Sigmoid colon (tissue), 7 donors: ENCODE data around the gene EGF. TPM values are rescaled to one million over a fixed set of nuclear protein-coding genes. Genes with fewer than 3 reads are reported as not detected.

Experiments used
- DNase-seq: peaks from one replicate; pipeline ENCODE4 v3.0.0-alpha.2; 2019
- H3K27ac ChIP-seq, 4 donors: fragments of 200-600 bp; sonication (generic); one replicate each; pipeline ENCODE4 v1.5.1; 2016 to 2019; ENCODE audit warnings: mild to moderate bottlenecking in 1 of 4
- H3K27me3 ChIP-seq, 3 donors: fragments of 200-600 bp; sonication (generic); one replicate each; pipeline ENCODE4 v1.5.1; 2019; ENCODE audit warnings: mild to moderate bottlenecking in 1 of 3
- H3K36me3 ChIP-seq, 4 donors: fragments of 200-600 bp; sonication (generic); one replicate each; pipeline ENCODE4 v1.5.1; 2016 to 2019
- H3K4me1 ChIP-seq, 4 donors: fragments of 200-600 bp; sonication (generic); one replicate each; pipeline ENCODE4 v1.5.1; 2017 to 2019
- H3K4me3 ChIP-seq, 4 donors: fragments of 200-600 bp; sonication (generic); one replicate each; pipeline ENCODE4 v1.5.1; 2017 to 2019; ENCODE audit warnings: mild to moderate bottlenecking in 2 of 4, moderate library complexity in 1 of 4
- H3K9me3 ChIP-seq, 4 donors: fragments of 200-600 bp in 3 of 4; sonication (generic) in 3 of 4; one replicate each; pipeline versions ENCODE4 v1.5.1 to v1.6.1; 2013 to 2019
- CTCF ChIP-seq, 4 experiments: fragments of 450-650 bp in 3 of 4; fragments of 200-600 bp in 1 of 4; IDR thresholded peaks; one replicate each; pipeline ENCODE4 v1.5.1; 2016 to 2019; ENCODE audit warnings: antibody characterized with exemption in 4 of 4, mild to moderate bottlenecking in 3 of 4, moderate library complexity in 2 of 4
- EP300 ChIP-seq, 4 donors: sonication (generic); formaldehyde crosslinking; IDR thresholded peaks; one replicate each; pipeline ENCODE4 v1.6.1; 2017; ENCODE audit warnings: antibody characterized with exemption in 4 of 4
- POLR2A ChIP-seq, 2 donors: fragments of 450-650 bp; IDR thresholded peaks; one replicate each; pipeline ENCODE4 v1.6.1; 2016; ENCODE audit warnings: antibody characterized with exemption in 2 of 2, mild to moderate bottlenecking in 2 of 2, moderate library complexity in 2 of 2
- POLR2AphosphoS5 ChIP-seq, 4 donors: sonication (generic); formaldehyde crosslinking; IDR thresholded peaks; one replicate each; pipeline ENCODE4 v1.6.1; 2017; ENCODE audit warnings: antibody characterized with exemption in 4 of 4
- WGBS, 2 donors: extraction: QIAGEN DNeasy Blood & Tissue Kit; methylation state at CpG; one replicate each; pipeline ENCODE4 v1.1.7; 2013; 5-methylcytosine and 5-hydroxymethylcytosine counted together
- intact Hi-C: fragments of 100-400 bp; cut with DNase I; formaldehyde crosslinking; loops from one replicate; pipeline ENCODE4 v1.15.1; 2023
- polyA plus RNA-seq, 3 donors: library from polyadenylated mRNA; stranded (reverse); fragments of 200-250 nt; gene quantifications; one replicate each; pipeline ENCODE4 v1.2.3, GENCODE V29; 2013
- total RNA-seq, 4 donors: library from RNA; depleted of rRNA; stranded (reverse); fragments of >200 nt; gene quantifications; one replicate each; pipeline ENCODE4 v1.1.0, GENCODE V29; 2016
- donor health status: healthy with polysubstance abuse.
- donor health status: Bipolar disorder and iron deficiency.
- donor health status: healthy.

Gene EGF
- 1 to 10 TPM in 1 of 4 donors, under 1 TPM in 3; 0.68 to 1.3 (median 0.77) TPM for total RNA-seq
- polyA plus RNA-seq: under 1 TPM in 2 of 3 donors, not detected in 1; 0.46 to 0.64 TPM

- Histone ChIP-seq H3K4me3 (peak within 1 kb of the TSS in 1 of 4 donors; percentile 16), H3K4me1 (peaks cover 0 to 9% (median 4%) of the 10 kb centered on the region in 4 donors), H3K27me3 (no peaks in the 10 kb centered on the region), H3K36me3 (no peaks in the 10 kb centered on the region), H3K27ac (peak within 1 kb of the TSS in 3 of 4 donors; percentile 15 to 53 (median 34)), H3K9me3 (no peaks in the 10 kb centered on the region)
- intact Hi-C loops: no loop called here
- no peak for TF ChIP-seq POLR2AphosphoS5 (IDR thresholded peaks at IDR 0.05)
- no peak for TF ChIP-seq EP300 (IDR thresholded peaks at IDR 0.05)
- TF ChIP-seq CTCF (IDR thresholded peaks at IDR 0.05): no peak
- TF ChIP-seq POLR2A (IDR thresholded peaks at IDR 0.05): no peak
- 58 to 60% methylated on average over 9 of the region's 9 CpGs for WGBS, 2 donors
- DNase-seq: no peak
Observed at GRCh38 chr4:109912706-109913595, at the start of gene EGF. Gene EGF, plus strand, starts transcription at chr4:109912883. Its CDS starts 453 bp downstream, at chr4:109913336.

DNA sequence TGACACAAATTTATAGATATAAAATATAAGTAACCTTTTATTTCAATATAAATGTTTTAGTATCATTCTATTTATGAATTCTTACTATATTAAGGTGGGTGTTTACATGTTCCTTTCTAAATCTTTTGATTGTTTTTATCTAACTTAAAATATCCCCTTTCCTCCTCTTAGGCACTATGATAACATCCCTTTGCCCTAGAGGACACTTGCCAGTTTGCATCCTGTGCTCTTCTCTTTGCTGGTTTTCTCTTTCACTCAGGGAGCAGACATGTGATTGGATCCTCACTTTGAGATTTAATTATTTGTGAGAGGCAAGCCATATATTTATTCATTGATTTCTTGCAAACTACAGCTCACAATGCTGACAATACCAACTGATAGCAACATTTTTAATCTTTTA is 48.5 kb upstream of the EGF start:
- DNase-seq: no peak
- Histone ChIP-seq H3K4me1 (no peaks in the 10 kb centered on the region), H3K36me3 (peaks cover 0 to 4% (median 0%) of the 10 kb centered on the region in 4 donors), H3K27me3 (no peaks in the 10 kb centered on the region), H3K27ac (no peak overlapping the region), H3K9me3 (peaks cover 0 to 6% (median 0%) of the 10 kb centered on the region in 4 donors), H3K4me3 (no peak overlapping the region)
- no peak for TF ChIP-seq POLR2A (IDR thresholded peaks at IDR 0.05)
- TF ChIP-seq POLR2AphosphoS5 (IDR thresholded peaks at IDR 0.05): no peak
- no peak for TF ChIP-seq EP300 (IDR thresholded peaks at IDR 0.05)
- no peak for TF ChIP-seq CTCF (IDR thresholded peaks at IDR 0.05)
- intact Hi-C loops: no loop called here

- WGBS, 2 donors: 96 to 97% methylated on average over 5 of the region's 5 CpGs
- Histone ChIP-seq H3K27ac (no peak overlapping the region), H3K9me3 (peaks cover 0 to 2% (median 0%) of the 10 kb centered on the region in 4 donors)
Observed at GRCh38 chr4:109870061-109870460, 42.6 kb upstream of the EGF start.

DNA sequence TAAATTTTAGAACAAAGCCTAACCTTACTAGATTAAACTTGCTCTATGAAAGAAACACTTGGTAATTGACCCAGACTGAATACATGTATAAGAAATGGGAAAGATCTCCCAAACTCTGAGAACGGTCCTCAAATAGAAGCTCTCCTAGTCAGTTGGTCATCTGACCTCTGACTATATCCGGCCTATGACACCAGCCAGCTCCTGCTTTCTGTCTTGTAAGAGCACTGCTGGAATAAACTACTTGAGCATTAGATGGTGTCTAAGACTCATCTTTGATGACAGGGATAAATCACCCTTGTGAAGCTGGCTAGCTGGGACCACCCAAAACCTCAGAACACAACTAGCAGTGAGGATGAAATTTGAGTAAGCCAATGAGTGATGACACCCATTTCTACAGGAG is 40.6 kb upstream of the EGF start:
- Histone ChIP-seq H3K9me3 (peaks cover 0 to 2% (median 0%) of the 10 kb centered on the region in 4 donors), H3K36me3 (peaks cover 0 to 12% (median 2%) of the 10 kb centered on the region in 4 donors), H3K4me3 (no peak overlapping the region), H3K27ac (no peak overlapping the region), H3K4me1 (no peaks in the 10 kb centered on the region), H3K27me3 (no peaks in the 10 kb centered on the region)
- intact Hi-C loops: no loop called here
- 94% methylated on average over 2 of the region's 2 CpGs for WGBS, 2 donors
- TF ChIP-seq CTCF (IDR thresholded peaks at IDR 0.05) (no peak), EP300 (IDR thresholded peaks at IDR 0.05) (no peak), POLR2AphosphoS5 (IDR thresholded peaks at IDR 0.05) (no peak), POLR2A (IDR thresholded peaks at IDR 0.05) (no peak)
- DNase-seq: no peak

More at GRCh38 chr4:109870061-109870460, 42.6 kb upstream of the EGF start:
- DNase-seq: no peak
- Histone ChIP-seq H3K4me3 (no peak overlapping the region), H3K4me1 (no peaks in the 10 kb centered on the region), H3K27me3 (no peaks in the 10 kb centered on the region), H3K36me3 (peaks cover 0 to 12% (median 2%) of the 10 kb centered on the region in 4 donors)
- TF ChIP-seq CTCF (IDR thresholded peaks at IDR 0.05) (no peak), POLR2A (IDR thresholded peaks at IDR 0.05) (no peak), POLR2AphosphoS5 (IDR thresholded peaks at IDR 0.05) (no peak), EP300 (IDR thresholded peaks at IDR 0.05) (no peak)
- intact Hi-C loops: no loop called here
